GM12878 (cell line): ENCODE results near the gene IL16. TPM values are rescaled to one million over a fixed set of nuclear protein-coding genes. Genes with fewer than 3 reads are reported as not detected.

Experiments used
- ATF2 ChIP-seq: IDR thresholded peaks from 2 replicates; pipeline ENCODE4 v1.6.1; 2012; ENCODE audit warnings: low read length, inconsistent platforms
- ATF7 ChIP-seq: fragments of 450-650 bp; IDR thresholded peaks from 2 replicates; pipeline ENCODE4 v1.6.1; 2016; ENCODE audit warnings: low read depth, mild to moderate bottlenecking
- BMI1 ChIP-seq: fragments of 450-650 bp; IDR thresholded peaks from 2 replicates; pipeline ENCODE4 v1.6.1; 2016; ENCODE audit warnings: mild to moderate bottlenecking, moderate library complexity, borderline replicate concordance
- CHD4 ChIP-seq: fragments of 200-600 bp; sonication (generic); IDR thresholded peaks from 2 replicates; pipeline ENCODE4 v1.6.1; 2016; ENCODE audit warnings: mild to moderate bottlenecking
- DPF2 ChIP-seq: fragments of 450-650 bp; IDR thresholded peaks from 2 replicates; pipeline ENCODE4 v1.6.1; 2017; ENCODE audit warnings: mild to moderate bottlenecking
- ESRRA ChIP-seq: IDR thresholded peaks from 2 replicates; pipeline ENCODE4 v1.6.1; 2012; ENCODE audit warnings: mild to moderate bottlenecking, low read length, improper control_type of control experiment
- ETV6 ChIP-seq, 2 experiments: fragments of 450-650 bp in 1 of 2; IDR thresholded peaks in 1 of 2; conservative IDR thresholded peaks in 1 of 2; 2 replicates each; pipeline ENCODE4 v1.6.1; 2014; ENCODE audit warnings: antibody characterized with exemption in 1 of 2, borderline replicate concordance in 1 of 2, low read depth in 1 of 2, mild to moderate bottlenecking in 1 of 2, moderate library complexity in 1 of 2
- HDGF ChIP-seq: fragments of 450-650 bp; IDR thresholded peaks from 2 replicates; pipeline ENCODE4 v1.6.1; 2016; ENCODE audit warnings: antibody characterized with exemption
- KAT2A ChIP-seq: conservative IDR thresholded peaks from 2 replicates; pipeline ENCODE4 v1.6.1; 2011; ENCODE audit warnings: low read depth, low read length; ENCODE audit not compliant: control insufficient read depth
- KDM1A ChIP-seq: fragments of 200-600 bp; sonication (generic); IDR thresholded peaks from 2 replicates; pipeline ENCODE4 v1.6.1; 2016; ENCODE audit warnings: borderline replicate concordance
- MYB ChIP-seq: fragments of 150-350 bp; IDR thresholded peaks from 2 replicates; pipeline ENCODE4 v1.6.1; 2014; ENCODE audit warnings: mild to moderate bottlenecking, low read depth, low read length, borderline replicate concordance
- NKRF ChIP-seq: fragments of 450-650 bp; conservative IDR thresholded peaks from 2 replicates; pipeline ENCODE4 v1.6.1; 2017; ENCODE audit warnings: mild to moderate bottlenecking, moderate library complexity
- NR2F1 ChIP-seq: fragments of 450-650 bp; conservative IDR thresholded peaks from 2 replicates; pipeline ENCODE4 v1.6.1; 2017; ENCODE audit warnings: mild to moderate bottlenecking
- POLR2AphosphoS2 ChIP-seq: IDR thresholded peaks from 2 replicates; pipeline ENCODE4 v1.6.1; 2011; ENCODE audit warnings: low read depth, mild to moderate bottlenecking, low read length, improper control_type of control experiment, moderate library complexity
- POU2F2 ChIP-seq: IDR thresholded peaks from 3 replicates; pipeline ENCODE4 v1.6.1; 2011; ENCODE audit warnings: low read depth, mild to moderate bottlenecking, low read length, borderline replicate concordance
- RAD51 ChIP-seq: fragments of 450-650 bp; IDR thresholded peaks from 2 replicates; pipeline ENCODE4 v1.6.1; 2016; ENCODE audit warnings: moderate library complexity, mild to moderate bottlenecking, inconsistent platforms
- RBBP5 ChIP-seq: fragments of 200-600 bp; sonication (generic); conservative IDR thresholded peaks from 2 replicates; pipeline ENCODE4 v1.6.1; 2016
- SKIL ChIP-seq: fragments of 450-650 bp; IDR thresholded peaks from 2 replicates; pipeline ENCODE4 v1.6.1; 2017; ENCODE audit warnings: mild to moderate bottlenecking, low read depth, inconsistent platforms; ENCODE audit not compliant: poor library complexity, severe bottlenecking
- TAF1 ChIP-seq: IDR thresholded peaks from 2 replicates; pipeline ENCODE4 v1.6.1; 2011; ENCODE audit warnings: mild to moderate bottlenecking, low read depth, low read length, borderline replicate concordance
- ZNF592 ChIP-seq: fragments of 450-650 bp; IDR thresholded peaks from 2 replicates; pipeline ENCODE4 v1.6.1; 2017; ENCODE audit warnings: mild to moderate bottlenecking, moderate library complexity
- polyA plus RNA-seq, 11 experiments: library from polyadenylated mRNA; depleted of rRNA in 4 of 11; unstranded in 6 of 11; stranded (reverse) in 5 of 11; fragments of >200 nt; fragmentation: Nextera tagmentation in 4 of 11; fragmentation: Illumina TruSeq in 1 of 11; extraction: Ambion mirVana in 4 of 11; extraction: Trizol in 1 of 11; gene quantifications; 1 replicate in 1 of 11; 2 replicates in 10 of 11; pipeline versions ENCODE4 v1.2.1 to v1.2.3, GENCODE V29; 2011 to 2016; ENCODE audit warnings: inconsistent platforms in 2 of 11, missing spikeins in 2 of 11, low read depth in 1 of 11
- total RNA-seq, 4 experiments: library from RNA; depleted of rRNA in 3 of 4; stranded (reverse); fragments of >200 nt in 3 of 4; fragmentation: Illumina TruSeq in 1 of 4; extraction: Trizol in 1 of 4; gene quantifications; 2 replicates each; pipeline versions ENCODE4 v1.2.1 to v1.2.3, GENCODE V29; 2013 to 2021

Gene IL16
- total and polyA plus RNA-seq, 10 of the 15 experiments (the other 5 are each of a cell fraction or from before 2014, with no cell fraction given), result 21.7 to 206 (median 44.5) TPM

GRCh38 chr15:81296673-81297072 lies 100.0 kb downstream of the IL16 start (continued):
- TF ChIP-seq ETV6 (conservative IDR thresholded peaks at IDR 0.05 in 1 of 2, IDR thresholded peaks at IDR 0.05 in 1 of 2; ENCODE audit: borderline replicate concordance in 1 of 2, low read depth in 1 of 2) (peak in 1 of 2 experiments; percentile 100; a peak in 2 of 4 replicates), DPF2 (peak; percentile 87), POLR2AphosphoS2 (no peak; the same call in 1 of the 2 replicates), RAD51 (no peak), RBBP5 (no peak), ATF2 (no peak), KAT2A (no peak), MYB (no peak), SKIL (peak; percentile 88), NKRF (no peak), KDM1A (no peak), ZNF592 (0 out of 2 replicates have a peak, but pooled peaks have one; percentile 18), NR2F1 (no peak; the same call in 1 of the 2 replicates), ATF7 (peak; percentile 84), HDGF (peak; percentile 66; the same call in 1 of the 2 replicates), ESRRA (no peak), BMI1 (no peak), TAF1 (peak; percentile 90), POU2F2 (peak; percentile 84), CHD4 (no peak)
